Measurements from ENCODE around the gene DNER.
"Not testable (repeated sequence)": the region's sequence is repeated elsewhere in the genome, so short reads cannot be mapped to it uniquely, and the experiment has no call there.

DNER gene

GRCh38 chr2:229622495-229623355 is 91.6 kb downstream of the DNER start:
- no peak for DNase-seq (ENCODE audit: low spot score)

DNA sequence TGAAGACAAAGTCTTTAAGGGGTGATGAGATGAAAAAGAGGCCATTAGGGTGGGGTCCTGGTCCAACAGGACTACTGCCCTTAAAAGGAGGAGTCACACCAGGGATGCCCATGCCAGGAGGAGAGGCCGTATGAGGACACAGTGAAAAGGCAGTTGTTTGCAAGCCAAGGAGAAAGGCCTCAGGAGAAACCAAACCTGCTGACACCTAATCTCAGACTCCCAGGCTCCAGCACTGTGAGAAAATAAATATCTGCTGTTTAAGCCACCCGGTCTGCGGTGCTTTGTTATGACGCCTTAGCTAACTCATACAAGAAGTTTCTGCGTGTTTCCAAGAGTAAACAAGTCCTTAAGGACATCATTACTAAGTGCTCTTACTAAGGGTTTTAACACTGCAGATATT is 93.6 kb downstream of the DNER start:
- no peak for DNase-seq (ENCODE audit: low spot score)

GRCh38 chr2:229620289-229620688 is 94.1 kb downstream of the DNER start:
- DNase-seq (ENCODE audit: low spot score) = no peak

GRCh38 chr2:229616433-229616832 is 97.9 kb downstream of the DNER start:
- DNase-seq (ENCODE audit: low spot score) = no peak

- DNase-seq (ENCODE audit: low spot score) = not testable (repeated sequence)
Measured at GRCh38 chr2:229614021-229614420, 100.3 kb downstream of the DNER start.

- no peak for DNase-seq (ENCODE audit: low spot score)
Measured at GRCh38 chr2:229612384-229612971, 101.9 kb downstream of the DNER start.

GRCh38 chr2:229611360-229611759 is 103.0 kb downstream of the DNER start:
- DNase-seq (ENCODE audit: low spot score) = no peak

- no peak for DNase-seq (ENCODE audit: low spot score)
Measured at GRCh38 chr2:229610872-229611271, 103.5 kb downstream of the DNER start.

DNA sequence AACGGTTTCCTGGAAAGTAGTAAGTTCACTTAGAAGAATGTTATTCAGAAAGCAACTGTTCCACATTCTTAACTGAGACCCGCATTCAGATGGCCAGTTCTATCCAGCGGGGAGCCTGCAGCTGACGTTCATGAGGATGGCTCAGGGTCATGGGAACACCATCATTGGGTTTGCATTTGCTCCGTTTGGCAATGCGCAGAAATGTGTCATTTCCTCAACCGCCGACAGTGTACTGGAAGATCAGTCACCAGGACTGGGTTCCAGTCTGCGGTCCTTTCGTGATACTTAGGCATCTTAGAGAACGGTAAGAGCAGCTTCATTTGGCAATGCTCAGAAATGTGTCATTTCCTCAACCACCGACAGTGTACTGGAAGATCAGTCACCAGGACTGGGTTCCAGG is 104.0 kb downstream of the DNER start:
- no peak for DNase-seq (ENCODE audit: low spot score)

DNA sequence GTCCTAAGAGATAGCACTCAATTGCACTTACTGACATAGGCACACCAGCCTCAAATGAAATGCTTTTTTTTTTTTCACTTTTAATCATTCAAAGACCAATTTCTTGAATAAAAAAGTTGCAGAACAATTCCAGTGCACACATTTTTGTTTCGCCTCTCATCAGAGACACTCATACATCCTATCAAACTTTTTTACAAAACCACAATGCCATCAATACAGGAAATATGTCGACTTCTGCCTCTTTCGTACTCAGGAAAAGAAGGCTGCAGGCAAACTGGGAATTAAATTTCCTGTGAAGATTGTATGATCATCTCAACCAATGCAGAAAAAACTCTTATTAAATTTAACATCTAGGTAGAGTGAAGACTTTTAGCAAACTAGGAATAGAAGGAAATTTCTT is 112.4 kb downstream of the DNER start:
- no peak for DNase-seq (ENCODE audit: low spot score)

- no peak for DNase-seq (ENCODE audit: low spot score)
Measured at GRCh38 chr2:229601396-229601795, 113.0 kb downstream of the DNER start.

- no peak for DNase-seq (ENCODE audit: low spot score)
Measured at GRCh38 chr2:229598227-229598626, 116.1 kb downstream of the DNER start.

- no peak for DNase-seq (ENCODE audit: low spot score)
Measured at GRCh38 chr2:229596796-229597195, 117.6 kb downstream of the DNER start.

- DNase-seq (ENCODE audit: low spot score) = no peak
Measured at GRCh38 chr2:229591611-229592010, 122.7 kb downstream of the DNER start.

GRCh38 chr2:229586746-229587705 is 127.3 kb downstream of the DNER start:
- DNase-seq (ENCODE audit: low spot score) = peak; percentile 76

DNA sequence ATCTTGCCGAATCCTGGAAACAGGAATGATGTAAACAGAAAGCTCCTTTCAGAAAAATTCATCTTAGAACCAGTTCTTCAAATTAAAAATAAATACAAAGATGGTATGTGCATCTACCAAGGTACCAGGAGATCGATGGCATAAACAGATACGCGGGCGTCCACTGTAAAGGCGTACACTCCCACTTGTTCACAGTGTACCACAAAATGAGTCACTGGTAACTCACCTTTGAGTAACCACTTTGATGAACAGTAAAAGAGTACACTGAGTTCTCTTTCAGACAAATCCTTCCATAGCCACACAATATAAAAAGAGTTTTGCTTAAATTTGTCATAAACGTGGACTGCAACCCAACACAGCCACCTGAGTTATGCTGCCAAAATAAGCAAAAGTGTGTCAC is 128.3 kb downstream of the DNER start:
- DNase-seq (ENCODE audit: low spot score) = peak; percentile 19

GRCh38 chr2:229582151-229582550 is 132.2 kb downstream of the DNER start:
- no peak for DNase-seq (ENCODE audit: low spot score)

DNA sequence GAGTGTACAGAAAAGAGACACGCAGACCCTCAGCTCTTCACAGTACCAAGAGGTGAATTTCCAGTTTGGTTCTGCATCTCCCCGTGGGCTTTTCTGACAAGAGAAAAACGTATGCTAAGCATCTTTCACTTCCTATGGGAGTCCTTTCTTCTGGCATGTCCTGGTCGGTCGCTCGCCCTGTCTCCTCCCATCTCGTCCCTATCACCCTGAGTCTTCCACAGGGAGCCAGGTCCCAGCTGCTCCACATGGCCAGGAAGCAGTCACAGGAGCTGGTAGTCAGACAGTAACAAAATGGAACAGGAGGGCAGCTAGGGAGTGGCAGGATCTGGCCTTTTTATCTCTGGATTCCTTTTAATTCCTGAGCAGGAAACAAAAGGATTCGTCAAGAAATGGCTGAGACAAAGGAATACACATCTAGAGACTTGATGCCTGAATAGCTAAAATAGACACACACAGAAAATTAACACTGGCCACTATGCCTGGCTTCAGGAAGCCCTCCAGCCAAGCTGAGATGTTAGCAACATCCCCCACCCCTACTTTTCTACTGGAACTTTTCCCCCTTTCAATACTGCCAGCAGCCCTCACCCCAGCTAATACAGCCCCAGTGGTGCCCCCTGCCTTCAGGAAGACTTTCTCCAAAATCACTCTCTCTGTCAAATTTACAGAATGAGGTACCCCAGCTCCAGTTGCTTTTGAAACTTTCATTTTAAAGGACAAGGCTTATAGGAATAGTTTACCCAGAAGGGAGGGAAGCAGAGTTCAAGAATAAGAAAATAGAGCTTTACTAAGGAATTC is 136.1 kb downstream of the DNER start:
- no peak for DNase-seq (ENCODE audit: low spot score)

DNA sequence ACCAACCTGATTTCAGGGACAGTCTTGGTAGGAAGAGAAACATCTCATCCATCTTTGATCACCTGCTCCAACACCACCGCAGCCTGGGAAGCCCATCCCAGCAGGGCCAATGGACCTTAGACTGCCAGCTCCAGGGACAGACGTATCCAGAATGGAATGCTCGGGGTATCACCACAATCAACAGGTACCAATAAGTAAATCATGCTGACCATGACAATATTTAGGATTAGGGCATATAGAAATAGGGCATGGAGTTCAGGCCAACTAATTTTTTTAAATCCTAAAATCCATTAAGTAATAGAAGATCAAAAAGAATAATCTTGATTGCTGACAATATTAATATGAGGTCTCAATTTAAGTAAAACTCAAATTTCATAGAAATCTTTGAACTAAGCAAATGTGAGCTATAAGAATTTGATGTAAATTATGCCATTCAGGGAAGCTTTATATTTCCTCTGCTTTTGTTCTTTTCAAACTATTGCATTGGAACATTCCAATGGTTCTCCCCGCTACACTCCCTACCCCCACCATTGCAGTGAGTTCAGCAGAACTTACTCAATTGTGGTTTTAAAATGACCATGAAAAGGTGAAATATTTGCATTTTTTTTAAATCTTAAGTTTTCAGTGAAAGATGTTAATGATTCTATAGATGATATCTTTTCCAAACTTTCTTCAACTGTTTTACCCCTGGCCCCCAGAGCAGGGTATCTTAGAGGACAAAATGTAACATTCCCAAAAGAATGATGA is 138.6 kb downstream of the DNER start:
- DNase-seq (ENCODE audit: low spot score) = no peak

DNA sequence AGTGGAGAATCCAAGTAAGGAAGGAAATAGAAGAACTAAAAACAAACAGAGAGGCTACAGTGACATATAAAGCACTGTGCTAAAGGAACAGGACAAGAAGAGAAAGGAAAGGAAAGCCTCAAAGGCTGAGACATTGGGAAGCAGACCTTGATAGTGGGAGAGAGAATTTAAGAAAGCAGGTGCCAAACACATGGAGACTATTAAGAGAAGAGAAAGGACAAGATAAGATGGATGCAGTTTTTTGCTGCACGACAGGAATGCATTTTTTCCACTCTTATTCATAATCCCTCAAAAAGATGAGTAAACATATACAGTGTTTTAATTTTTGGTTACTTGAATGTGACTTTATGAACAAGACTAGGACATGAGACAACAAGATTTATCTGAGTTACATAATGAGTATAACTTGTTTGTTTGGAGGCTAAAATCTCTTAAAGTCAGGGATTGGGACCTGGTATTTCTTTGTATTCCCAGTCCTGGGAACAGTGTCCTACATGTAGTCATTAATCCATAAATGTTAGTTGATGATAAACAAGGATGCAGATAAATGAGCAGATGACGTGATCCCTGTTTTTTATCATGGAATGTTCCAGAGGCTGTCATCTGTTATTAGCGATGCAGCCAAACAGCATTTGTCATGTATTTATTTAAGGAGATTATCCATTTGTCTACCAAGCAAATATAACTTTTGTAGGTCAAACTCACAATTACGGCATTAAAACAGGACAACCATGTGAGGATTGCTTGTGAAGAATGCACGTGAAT is 141.7 kb downstream of the DNER start:
- no peak for DNase-seq (ENCODE audit: low spot score)

Measured in RKO (cell line).